ENCODE results near the gene APOL3.

The APOL3 gene

GRCh38 chr22:36197514-36198146 lies 37.1 kb upstream of the APOL3 start:
- Histone ChIP-seq H3K79me2 (ENCODE audit: insufficient read depth, low read length) (no peaks in the 10 kb centered on the region), H3K27ac (ENCODE audit: low read depth, low read length, poor library complexity, severe bottlenecking) (no peak overlapping the region), H3F3A (ENCODE audit: insufficient read depth, low read length) (no peaks in the 10 kb centered on the region), H3K9ac (ENCODE audit: low read length) (no peak overlapping the region; the same call in 1 of the 2 replicates), H3K9me2 (ENCODE audit: low read depth, low read length) (no peaks in the 10 kb centered on the region), H2AFZ (ENCODE audit: low read length) (no peak overlapping the region), H3K27me3 (ENCODE audit: insufficient read depth, low read length) (no peaks in the 10 kb centered on the region), H4K20me1 (ENCODE audit: insufficient read depth, low read length) (no peaks in the 10 kb centered on the region), H3K4me3 (ENCODE audit: low read depth, low read length, poor library complexity, severe bottlenecking) (no peak overlapping the region), H3K36me3 (ENCODE audit: insufficient read depth, low read length) (no peaks in the 10 kb centered on the region), H3K4me1 (ENCODE audit: insufficient read depth, low read length, severe bottlenecking) (peaks cover 28% of the 10 kb centered on the region), H3K4me2 (ENCODE audit: low read length) (no peak overlapping the region; the same call in 1 of the 2 replicates), H3K9me3 (ENCODE audit: low read length) (no peaks in the 10 kb centered on the region)
- TF ChIP-seq, protein P1, sequence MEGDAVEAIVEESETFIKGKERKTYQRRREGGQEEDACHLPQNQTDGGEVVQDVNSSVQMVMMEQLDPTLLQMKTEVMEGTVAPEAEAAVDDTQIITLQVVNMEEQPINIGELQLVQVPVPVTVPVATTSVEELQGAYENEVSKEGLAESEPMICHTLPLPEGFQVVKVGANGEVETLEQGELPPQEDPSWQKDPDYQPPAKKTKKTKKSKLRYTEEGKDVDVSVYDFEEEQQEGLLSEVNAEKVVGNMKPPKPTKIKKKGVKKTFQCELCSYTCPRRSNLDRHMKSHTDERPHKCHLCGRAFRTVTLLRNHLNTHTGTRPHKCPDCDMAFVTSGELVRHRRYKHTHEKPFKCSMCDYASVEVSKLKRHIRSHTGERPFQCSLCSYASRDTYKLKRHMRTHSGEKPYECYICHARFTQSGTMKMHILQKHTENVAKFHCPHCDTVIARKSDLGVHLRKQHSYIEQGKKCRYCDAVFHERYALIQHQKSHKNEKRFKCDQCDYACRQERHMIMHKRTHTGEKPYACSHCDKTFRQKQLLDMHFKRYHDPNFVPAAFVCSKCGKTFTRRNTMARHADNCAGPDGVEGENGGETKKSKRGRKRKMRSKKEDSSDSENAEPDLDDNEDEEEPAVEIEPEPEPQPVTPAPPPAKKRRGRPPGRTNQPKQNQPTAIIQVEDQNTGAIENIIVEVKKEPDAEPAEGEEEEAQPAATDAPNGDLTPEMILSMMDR (IDR thresholded peaks at IDR 0.05; ENCODE audit: low read length), result no peak

DNA sequence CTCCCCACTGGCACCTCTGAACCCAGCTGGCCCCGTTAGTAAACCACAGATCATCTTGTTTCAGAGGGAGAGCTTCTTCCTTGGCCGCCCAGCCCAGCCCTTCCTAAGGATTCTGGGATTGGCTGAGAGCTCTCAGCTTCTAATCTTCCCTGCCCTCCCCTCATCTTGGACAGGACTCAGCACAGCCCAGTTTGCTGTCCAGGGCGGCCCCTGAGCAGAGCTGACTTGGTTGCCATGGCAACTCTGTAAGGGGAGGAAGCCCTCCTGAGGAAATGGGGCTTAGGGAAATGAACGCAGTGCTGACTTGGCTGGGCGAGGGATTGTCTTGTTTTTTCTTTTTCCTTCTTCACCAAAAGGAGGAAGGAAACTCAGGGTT lies 36.5 kb upstream of the APOL3 start:
- Histone ChIP-seq H3K27ac (ENCODE audit: low read depth, low read length, poor library complexity, severe bottlenecking) (no peak overlapping the region), H3K9me3 (ENCODE audit: low read length) (no peaks in the 10 kb centered on the region), H3K27me3 (ENCODE audit: insufficient read depth, low read length) (no peaks in the 10 kb centered on the region), H3K4me1 (ENCODE audit: insufficient read depth, low read length, severe bottlenecking) (peaks cover 28% of the 10 kb centered on the region), H3F3A (ENCODE audit: insufficient read depth, low read length) (no peaks in the 10 kb centered on the region), H3K4me2 (ENCODE audit: low read length) (no peak overlapping the region; the same call in 1 of the 2 replicates), H4K20me1 (ENCODE audit: insufficient read depth, low read length) (no peaks in the 10 kb centered on the region), H3K36me3 (ENCODE audit: insufficient read depth, low read length) (no peaks in the 10 kb centered on the region), H3K9ac (ENCODE audit: low read length) (no peak overlapping the region; the same call in 1 of the 2 replicates), H3K9me2 (ENCODE audit: low read depth, low read length) (no peaks in the 10 kb centered on the region), H2AFZ (ENCODE audit: low read length) (no peak overlapping the region), H3K79me2 (ENCODE audit: insufficient read depth, low read length) (no peaks in the 10 kb centered on the region), H3K4me3 (ENCODE audit: low read depth, low read length, poor library complexity, severe bottlenecking) (no peak overlapping the region)
- TF ChIP-seq, protein P1 (IDR thresholded peaks at IDR 0.05; ENCODE audit: low read length), result no peak
- TF ChIP-seq EZH2 (IDR thresholded peaks at IDR 0.05; ENCODE audit: borderline replicate concordance, low read length), result no peak

GRCh38 chr22:36196254-36197064 lies 35.9 kb upstream of the APOL3 start:
- H3K4me2 ChIP-seq (ENCODE audit: low read length), result no peak overlapping the region; the same call in 1 of the 2 replicates
- no peak overlapping the region for H3K27ac ChIP-seq (ENCODE audit: low read depth, low read length, poor library complexity, severe bottlenecking)
- no peaks in the 10 kb centered on the region for H3F3A ChIP-seq (ENCODE audit: insufficient read depth, low read length)
- peaks cover 25% of the 10 kb centered on the region for H3K4me1 ChIP-seq (ENCODE audit: insufficient read depth, low read length, severe bottlenecking)
- no peaks in the 10 kb centered on the region for H3K9me2 ChIP-seq (ENCODE audit: low read depth, low read length)
- no peaks in the 10 kb centered on the region for H3K27me3 ChIP-seq (ENCODE audit: insufficient read depth, low read length)
- H4K20me1 ChIP-seq (ENCODE audit: insufficient read depth, low read length), result no peaks in the 10 kb centered on the region
- H3K79me2 ChIP-seq (ENCODE audit: insufficient read depth, low read length), result no peaks in the 10 kb centered on the region
- no peak overlapping the region for H3K4me3 ChIP-seq (ENCODE audit: low read depth, low read length, poor library complexity, severe bottlenecking)
- no peak overlapping the region; the same call in 1 of the 2 replicates for H3K9ac ChIP-seq (ENCODE audit: low read length)
- no peaks in the 10 kb centered on the region for H3K36me3 ChIP-seq (ENCODE audit: insufficient read depth, low read length)
- no peak for TF ChIP-seq EZH2 (IDR thresholded peaks at IDR 0.05; ENCODE audit: borderline replicate concordance, low read length)
- TF ChIP-seq, protein P1 (IDR thresholded peaks at IDR 0.05; ENCODE audit: low read length), result no peak
- H3K9me3 ChIP-seq (ENCODE audit: low read length), result no peaks in the 10 kb centered on the region
- H2AFZ ChIP-seq (ENCODE audit: low read length), result no peak overlapping the region
